Measurements from ENCODE around the gene CLTB.
A peak's percentile ranks its signal among the peaks of the same experiment; 100 is the strongest.

The CLTB gene

DNA sequence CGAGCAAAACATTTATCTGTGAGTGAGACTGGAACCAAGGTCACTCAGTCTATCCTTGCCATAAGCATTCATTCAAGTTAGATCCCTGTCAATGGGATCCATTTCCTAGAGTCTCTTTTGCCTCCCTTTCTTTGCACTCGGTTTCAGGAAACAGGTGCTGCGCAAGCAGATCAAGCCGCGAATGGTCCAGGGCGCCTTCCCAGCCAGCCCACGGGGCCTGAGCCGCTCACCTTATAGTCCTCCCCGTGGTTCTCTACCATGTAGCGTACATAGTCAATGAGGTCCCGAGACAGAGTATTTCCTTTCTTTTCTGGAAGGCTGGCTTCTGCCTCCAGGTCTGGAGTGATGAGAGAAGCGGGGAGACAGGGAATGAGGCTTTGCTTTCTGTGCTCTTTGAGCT, 31.3 kb downstream of the CLTB start:
- no peak overlapping the region for H3K27ac ChIP-seq
- no peak for DNase-seq (ENCODE audit: low read depth, low spot score)

DNA sequence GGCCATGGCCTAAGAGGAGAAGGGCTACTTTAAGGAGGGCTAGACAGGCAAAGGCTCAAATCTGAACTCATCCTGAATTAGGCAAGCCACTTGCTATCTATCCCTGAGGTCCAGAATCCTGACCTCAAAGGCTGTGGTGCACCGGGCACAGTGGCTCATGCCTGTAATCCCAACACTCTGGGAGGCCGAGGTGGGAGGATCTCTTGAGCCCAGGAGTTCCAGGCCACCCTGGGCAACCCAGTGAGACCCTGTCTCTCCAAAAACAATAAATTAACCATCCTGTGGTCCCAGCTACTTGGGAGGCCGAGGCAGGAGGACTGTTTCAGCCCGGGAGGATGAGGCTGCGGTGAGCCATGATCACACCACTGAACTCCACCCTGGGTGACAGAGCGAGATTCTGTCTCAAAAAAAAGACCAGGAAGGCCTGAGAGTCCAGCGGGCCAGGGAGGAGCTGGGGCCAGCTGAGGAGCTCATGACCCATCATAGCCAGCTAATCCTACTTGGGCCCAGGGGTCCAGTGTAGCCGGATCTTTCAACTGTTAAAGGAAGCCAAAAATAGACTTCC, 31.9 kb downstream of the CLTB start:
- H3K27ac ChIP-seq = no peak overlapping the region
- DNase-seq (ENCODE audit: low read depth, low spot score) = no peak

DNA sequence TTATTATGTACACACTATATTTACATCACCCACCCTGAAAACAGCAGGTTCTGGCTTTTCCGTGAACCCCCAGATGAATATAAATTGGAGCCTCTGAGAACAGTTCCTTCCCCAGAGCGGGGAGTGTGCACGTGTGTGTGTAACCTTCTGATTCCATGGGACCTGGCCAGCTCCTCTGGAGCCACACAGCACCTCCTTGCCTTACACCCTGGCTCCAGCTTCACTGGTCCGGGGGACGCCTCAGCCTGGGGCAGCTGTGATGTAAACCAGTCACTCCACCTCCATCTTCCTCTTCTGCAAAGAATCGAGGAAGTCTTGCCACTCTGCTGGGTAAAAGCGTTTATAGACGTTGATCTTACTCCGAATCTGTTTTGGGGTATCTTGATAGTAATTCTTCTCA, 32.4 kb downstream of the CLTB start:
- H3K27ac ChIP-seq = no peak overlapping the region
- no peak for DNase-seq (ENCODE audit: low read depth, low spot score)

DNA sequence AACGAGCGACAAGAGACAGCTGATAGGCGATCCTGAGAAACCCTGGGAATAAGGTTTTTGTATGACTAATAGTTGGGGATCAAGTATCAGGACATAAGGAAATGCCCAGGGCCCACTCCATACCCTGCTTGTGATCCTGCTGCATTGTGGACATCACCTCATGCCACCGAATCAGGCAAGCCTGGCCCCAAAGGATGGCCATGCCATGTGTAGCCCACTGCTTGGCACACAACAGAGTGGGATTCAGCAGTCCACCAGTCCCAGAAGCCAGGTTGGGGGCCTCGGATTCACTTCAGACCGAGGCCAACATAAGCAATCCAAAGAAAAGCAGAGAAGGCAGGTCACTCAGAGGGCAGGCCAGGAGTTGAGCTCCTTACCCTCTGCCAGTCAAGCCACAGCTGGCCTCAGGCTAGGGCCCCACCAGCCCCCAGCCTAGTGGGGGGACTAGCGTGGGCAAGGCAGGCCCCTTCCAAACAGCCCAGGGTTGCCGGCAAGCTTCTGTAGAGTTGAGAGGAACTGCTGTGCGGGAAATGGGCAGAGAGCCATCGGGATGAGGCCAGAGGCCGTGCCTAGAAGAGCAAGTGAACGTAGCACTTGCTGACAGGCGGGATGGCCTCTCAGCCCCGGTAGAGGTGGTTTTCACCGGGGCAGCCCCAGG, 33.0 kb downstream of the CLTB start:
- DNase-seq (ENCODE audit: low read depth, low spot score) = no peak
- no peak overlapping the region for H3K27ac ChIP-seq

DNA sequence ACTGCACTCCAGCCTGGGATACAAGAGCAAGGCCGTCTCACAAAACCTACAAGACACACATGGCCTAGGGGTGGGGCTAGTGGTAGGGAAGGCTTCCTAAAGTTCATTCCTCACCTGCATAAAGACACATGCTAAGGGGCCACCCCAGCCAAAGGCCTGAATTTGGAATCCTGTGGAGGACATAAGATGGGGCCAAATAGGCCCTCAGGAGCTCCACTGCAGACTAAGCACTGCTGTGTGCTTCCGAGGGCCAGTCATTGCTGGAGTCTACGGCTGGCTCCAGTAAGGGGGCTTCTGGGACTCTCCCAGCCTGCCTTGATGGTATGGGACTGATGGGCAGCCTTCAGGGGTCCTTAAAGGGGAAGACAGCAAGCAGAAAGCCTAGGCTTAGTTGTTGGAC, 33.6 kb downstream of the CLTB start:
- no peak overlapping the region for H3K27ac ChIP-seq
- no peak for DNase-seq (ENCODE audit: low read depth, low spot score)

DNA sequence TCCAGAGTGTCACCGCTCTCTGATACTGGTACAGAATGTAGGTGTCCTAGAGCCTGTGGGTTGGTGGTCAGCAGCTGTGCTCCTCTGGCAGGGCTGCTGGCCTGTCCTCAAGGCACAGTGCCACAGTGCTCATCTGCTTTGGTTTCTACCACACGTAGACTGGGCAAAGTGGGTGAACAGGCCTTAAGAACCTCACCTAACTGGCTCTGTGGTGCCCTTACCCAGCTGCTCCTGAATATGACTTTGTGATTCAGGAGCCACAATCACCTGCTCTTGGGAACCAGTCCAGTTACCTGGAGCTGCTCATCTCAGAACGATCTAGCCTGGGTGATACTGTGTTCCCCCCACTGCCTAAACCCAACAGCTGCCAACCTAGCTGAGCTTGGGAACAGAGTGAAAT, 34.4 kb downstream of the CLTB start:
- H3K27ac ChIP-seq = no peak overlapping the region
- no peak for DNase-seq (ENCODE audit: low read depth, low spot score)

DNA sequence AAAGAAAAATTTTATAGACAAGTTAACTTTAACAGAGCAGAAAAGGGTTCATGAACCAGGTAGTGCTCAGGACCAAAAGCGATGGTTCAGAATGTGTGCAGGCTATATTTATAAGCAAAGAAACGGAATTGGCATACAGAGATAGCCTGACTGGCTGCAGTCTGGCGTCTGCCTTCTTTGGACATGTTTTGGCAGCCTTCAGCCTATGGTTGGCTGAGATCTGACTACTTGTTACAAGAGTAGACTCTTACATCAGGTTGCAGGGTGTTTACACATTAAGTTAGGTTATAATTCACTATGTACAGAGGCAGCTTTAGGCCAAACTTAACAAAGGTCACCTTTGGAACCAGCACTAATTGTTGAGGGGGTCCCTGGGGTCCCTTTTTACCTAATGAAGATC, 34.9 kb downstream of the CLTB start:
- no peak overlapping the region for H3K27ac ChIP-seq
- no peak for DNase-seq (ENCODE audit: low read depth, low spot score)

DNA sequence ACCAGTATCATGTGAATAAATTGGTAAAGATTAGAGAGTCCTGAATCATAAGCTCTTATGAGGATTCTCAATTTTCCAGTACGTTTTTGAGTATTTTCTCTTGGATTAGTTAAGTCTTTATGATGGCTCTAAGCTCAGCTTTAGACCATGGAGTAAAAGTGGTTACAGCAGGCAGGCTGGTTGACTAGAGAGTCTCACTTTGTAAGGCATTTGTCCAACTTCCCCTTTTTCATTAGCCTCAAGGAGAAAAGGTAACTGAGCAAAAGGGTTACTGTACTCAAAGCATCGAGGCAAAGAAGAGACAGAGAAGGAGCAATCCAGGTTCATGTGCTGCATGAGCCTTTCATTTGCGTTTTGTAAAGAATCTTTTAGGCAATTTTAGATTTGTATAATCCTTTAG, 36.5 kb downstream of the CLTB start:
- DNase-seq (ENCODE audit: low read depth, low spot score) = no peak
- no peak overlapping the region for H3K27ac ChIP-seq

DNA sequence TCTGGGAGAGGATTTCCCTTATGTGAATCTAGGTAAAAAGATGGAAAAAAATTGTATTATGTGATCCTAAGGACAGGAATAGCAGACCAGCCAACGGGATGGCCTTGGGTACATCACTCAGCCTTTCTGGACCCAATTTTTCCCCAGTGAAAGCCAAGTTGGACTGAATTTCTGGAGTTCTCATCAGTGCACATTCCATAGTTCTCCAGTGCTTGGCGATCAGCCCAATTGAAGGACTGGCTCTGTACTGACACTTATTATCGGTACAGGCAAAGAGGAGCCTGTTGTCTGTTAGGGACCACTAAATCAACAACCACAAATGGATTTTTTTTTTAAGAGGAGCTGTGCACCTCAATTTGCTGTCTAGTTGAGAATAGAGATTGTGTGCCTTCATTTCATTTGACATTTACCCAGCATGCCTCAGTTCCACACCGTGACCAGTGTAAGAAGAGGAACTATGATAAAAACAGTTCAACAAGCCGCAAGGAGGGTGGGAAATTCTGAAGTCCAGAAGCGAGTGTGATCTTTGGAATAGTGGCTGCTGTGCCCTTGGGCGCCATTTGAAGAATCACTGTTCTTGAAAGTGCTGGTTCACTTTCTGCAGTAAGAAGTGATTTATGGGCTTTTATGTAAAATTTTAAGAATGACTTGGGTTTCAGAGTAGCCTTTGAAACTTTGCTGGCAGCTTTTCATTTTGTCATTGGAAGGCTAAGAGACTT, 43.1 kb downstream of the CLTB start:
- DNase-seq (ENCODE audit: low read depth, low spot score) = no peak

DNA sequence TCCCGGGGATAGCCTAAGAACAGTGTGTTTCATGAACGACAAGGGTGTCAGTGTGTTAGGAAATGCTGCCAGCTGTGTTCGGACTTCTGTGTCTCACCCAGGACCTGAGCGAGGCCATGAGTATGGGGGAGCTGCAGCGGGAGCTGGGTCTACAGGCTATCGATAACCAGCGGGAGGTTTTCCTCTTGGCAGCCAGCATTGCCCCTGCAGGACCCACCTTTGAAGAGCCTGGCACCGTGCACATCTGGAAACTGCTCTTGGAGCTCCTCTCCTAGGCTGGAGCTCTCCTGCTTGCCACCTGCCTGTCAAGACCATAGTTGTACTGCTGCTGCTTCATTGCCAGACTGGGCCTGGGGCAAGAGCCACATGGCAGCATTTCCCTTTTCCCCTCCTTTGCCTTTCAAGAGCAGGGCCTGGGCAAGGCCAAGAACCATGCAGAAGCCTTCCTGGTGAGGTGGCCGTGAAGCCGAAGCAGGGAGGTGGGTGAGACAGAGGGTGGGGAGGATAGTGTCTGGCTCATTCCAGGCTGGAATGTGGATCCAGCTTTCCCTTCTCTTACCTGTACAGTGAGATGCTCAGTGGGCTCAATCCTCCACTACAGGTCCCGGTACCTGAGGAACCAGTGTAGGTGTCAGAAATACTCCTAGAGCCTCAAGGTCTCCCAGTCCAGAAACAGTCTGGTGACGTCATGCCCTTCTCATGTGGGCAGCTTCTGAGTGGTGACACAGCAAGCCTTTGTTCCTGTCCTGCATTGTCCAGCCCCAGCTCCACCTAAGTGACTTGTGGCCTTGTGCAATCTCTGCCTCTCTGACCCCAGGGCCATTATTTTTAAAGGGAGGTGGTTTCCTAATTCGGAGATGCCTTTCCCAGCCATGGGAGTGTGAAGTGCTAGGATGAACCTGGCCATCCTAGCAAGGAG, 44.5 kb downstream of the CLTB start:
- H3K27ac ChIP-seq = no peak overlapping the region
- no peak for DNase-seq (ENCODE audit: low read depth, low spot score)

More for the DNA sequence above, 43.1 kb downstream of the CLTB start:
- no peak overlapping the region for H3K27ac ChIP-seq

DNA sequence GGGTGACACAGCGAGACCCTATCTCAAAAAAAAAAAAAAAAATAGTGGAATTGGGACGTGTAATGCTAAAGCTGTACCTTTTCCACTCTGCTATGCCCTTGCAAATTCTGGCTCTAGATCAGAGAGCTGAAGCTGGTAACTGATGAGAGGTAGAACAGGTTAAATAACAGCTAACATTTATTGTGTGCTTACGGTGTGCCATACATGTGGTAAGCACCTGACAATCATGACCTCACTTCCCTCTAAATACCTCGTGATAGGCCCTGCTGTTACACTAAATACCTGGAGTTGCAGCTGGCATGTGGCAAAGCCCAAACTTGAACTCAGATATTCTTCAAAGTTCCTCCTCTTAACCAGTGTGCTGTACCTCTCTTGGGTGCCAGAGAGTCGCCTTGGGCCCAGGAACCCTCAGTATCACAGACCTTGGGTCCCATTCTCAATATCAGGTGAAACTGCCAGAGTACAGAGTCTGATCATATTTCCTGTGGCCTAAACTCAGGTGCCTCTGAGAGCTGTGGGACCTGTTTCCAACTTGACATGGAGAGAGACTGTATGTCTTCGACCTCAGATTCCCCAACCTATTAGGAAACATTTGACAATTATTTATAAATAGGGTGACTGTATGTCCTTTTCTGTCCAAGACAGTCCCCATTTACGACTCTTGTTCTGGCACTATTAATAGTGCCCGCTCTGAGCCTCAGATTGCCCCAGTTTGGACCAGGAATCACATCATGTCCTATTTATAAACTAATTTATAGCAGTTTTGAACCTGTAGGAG, 46.2 kb downstream of the CLTB start:
- H3K27ac ChIP-seq = no peak overlapping the region
- DNase-seq (ENCODE audit: low read depth, low spot score) = no peak

DNA sequence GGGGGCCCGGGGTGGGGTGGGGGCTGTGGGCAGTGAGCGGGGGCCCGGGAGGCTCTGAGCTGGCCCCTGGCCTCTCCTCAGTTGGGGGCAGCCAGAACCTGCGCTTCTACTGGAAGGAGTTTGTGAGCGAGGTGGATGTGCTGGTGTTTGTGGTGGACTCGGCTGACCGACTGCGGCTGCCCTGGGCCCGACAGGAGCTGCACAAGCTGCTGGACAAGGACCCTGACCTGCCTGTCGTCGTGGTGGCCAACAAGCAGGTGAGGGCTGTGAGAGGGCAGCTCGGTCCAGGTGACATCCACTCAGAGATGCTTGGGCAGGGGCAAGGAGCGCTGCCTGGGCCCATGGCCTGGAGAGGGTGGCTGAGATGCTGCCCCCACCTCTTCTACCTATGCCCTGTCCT, 47.6 kb downstream of the CLTB start:
- no peak for DNase-seq (ENCODE audit: low read depth, low spot score)
- no peak overlapping the region for H3K27ac ChIP-seq

DNA sequence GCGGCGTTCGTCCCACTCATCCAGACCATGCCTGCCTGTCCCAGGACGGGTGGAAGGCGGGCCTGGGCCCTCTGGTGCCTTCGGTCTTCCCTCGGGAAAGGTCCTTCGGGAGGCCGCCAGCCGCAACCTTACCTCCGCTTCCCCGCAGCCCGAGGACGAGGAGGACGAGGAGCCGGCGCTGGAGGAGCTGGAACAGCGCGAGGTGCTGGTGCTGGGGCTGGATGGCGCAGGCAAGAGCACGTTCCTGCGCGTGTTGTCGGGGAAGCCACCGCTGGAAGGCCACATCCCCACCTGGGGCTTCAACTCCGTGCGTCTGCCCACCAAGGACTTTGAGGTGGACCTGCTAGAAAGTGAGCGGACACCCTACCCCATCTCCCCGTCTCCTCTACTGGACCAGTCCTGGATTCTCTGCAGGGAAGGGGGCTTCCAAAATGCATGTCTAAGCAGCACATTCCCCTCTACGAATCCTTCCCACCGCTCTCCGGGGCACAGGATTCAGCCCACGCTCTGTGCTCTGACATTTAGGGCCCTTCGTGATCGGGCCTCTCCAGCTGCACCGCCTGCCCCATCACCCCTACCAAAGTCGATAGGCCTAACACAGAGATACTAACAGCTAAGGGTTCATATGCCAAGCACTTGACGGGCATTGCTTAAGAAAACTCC, 50.0 kb downstream of the CLTB start:
- DNase-seq (ENCODE audit: low read depth, low spot score) = no peak

DNA sequence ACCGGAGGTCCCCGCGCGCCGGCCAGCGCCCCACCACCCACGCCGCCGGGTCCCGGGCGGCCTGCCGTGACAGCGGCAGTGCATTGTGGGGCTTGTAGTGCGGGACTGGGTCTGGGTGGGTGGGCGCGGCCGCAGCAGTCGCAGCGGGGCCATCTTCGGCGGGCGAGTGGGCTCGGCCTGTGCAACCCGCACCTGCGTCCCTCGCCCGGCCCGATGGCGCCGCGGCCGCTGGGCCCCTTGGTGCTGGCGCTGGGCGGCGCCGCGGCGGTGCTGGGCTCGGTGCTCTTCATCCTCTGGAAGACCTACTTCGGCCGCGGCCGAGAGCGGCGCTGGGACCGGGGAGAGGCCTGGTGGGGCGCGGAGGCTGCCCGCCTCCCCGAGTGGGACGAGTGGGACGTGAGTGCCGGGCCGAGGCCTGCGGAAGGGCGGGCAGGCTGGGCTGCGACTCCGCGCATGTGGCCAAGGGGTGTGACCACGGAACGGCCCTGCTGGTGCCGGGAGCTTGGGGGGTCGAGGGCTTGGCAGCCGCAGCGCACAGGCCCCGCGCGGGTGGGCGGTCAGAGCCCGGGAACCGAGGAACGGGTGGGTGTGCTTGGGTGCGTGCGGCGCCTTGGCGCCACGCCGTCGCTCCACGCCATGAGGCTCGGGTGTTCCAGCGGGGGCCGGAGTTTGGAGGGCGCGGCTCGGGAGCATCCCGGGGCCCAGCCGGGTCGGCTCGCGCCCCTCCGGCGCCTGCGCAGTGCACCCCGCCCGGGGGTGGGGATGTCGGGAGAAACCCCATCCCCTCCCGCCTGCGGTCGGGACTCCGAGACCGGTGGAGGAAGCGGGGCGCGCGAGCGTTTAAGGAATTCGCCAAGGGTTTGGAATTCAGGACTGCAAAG, 50.7 kb downstream of the CLTB start, which contains the start of gene ARL10:
ARL10 (plus strand) TSS at position 137 of the 881 bp plus-strand sequence; CDS start at position 214, 77 bp downstream.
- DNase-seq (ENCODE audit: low read depth, low spot score) = no peak
- peak within 1 kb of the TSS; percentile 10 for H3K27ac ChIP-seq

More for the DNA sequence above, 50.0 kb downstream of the CLTB start:
- no peak overlapping the region for H3K27ac ChIP-seq

DNA sequence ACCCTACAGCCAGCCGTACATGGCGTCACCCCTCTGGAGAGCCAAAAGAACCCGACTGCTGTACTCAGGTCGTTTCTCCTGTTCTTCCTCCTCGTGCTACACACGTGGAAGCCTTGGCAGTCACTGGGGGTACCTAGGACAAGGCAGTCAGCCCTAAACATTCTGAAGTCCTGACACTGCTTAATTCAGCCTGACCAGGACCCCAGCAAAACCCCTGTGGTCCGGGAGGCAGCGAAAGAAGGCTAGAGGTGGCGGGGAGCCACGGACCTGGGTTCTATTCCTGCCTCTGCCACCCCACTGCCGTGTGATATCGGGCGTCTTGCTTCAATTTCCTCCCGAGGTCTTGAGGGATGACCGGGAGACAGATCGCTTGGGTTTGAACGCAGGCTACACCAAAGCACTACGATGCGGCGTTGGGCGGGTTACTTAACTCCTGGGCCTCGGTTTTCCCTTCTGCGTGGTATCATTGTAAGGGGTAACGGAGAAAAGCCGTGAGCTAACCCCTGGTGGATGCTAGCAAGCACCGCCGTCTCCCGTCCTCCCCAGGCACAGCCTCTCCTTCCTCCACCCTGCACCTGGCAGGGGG, 51.5 kb downstream of the CLTB start:
- no peak for DNase-seq (ENCODE audit: low read depth, low spot score)
- H3K27ac ChIP-seq = no peak overlapping the region

DNA sequence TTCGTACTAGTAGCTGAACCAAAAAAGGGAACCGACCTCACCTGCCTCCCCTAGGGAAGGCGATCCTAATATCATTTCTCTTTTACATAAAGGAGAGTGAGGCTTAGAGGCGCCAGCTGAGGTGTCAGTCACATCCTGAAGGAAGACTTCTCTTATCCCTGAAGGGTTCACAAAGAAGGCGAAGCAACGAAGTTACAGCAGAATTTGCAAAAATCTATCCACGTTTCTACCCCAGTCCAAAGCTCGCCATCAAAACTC, 54.2 kb downstream of the CLTB start:
- no peak for DNase-seq (ENCODE audit: low read depth, low spot score)
- H3K27ac ChIP-seq = no peak overlapping the region

DNA sequence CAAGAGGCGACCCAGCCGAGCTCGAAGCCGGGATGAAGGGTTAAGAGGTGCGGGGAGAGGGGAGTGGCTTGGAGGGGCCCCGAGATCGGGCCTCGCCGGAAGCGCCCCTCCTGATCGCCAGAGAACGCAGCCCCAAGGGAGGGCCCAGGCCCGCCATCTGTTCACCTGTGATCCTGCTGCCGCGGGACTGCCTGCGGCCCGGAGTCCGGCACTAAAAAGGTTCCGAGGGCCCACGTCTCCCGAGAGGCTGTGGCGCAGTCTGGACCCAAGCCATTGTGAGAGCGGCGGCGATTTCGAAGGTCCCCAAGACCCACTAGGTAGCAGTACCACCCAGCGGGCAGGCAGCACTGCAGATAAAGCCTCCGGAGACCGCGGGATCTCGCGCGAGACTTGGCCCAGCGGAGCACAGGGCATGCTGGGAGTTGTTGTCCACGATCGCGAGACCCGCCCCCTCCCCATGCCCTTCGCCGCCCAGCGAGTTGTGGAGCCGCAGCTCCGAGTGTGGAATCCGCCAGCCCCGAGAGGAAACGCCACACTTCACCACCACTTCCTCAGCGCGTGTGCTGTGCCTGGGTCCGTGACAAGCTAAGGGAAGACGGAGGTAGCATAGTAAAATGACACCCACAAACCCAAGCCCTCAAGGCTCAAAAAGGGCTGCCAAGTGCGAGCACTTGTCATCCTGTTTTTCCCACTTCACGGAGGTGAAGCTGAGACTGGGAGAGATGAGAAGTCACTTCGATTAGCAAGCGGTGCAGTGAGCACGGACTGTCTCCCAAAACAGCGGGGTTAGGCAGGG, 54.7 kb downstream of the CLTB start, which contains the start of gene KIAA1191:
KIAA1191 (minus strand) TSS at position 328 of the 796 bp plus-strand sequence. CDS start 2,256 bp downstream, outside the sequence.
- DNase-seq (ENCODE audit: low read depth, low spot score) = peak; percentile 43
- peak within 1 kb of the TSS; percentile 31 for H3K27ac ChIP-seq
